Stimulated activated CD4-positive, alpha-beta T cell treated with anti-CD3 and anti-CD28 coated beads, Interleukin-1b, Interleukin-23, amount 100 ng/mL, for 24 hours (primary cell): ENCODE measurements around the gene ARHGEF33.

Experiments
- DNase-seq, 4 experiments: peaks; one replicate each; pipeline ENCODE4 v3.0.0-alpha.2; 2020; ENCODE audit warnings: low read depth in 4 of 4, low spot score in 1 of 4

Gene ARHGEF33

GRCh38 chr2:38889575-38889974, at the start of gene ARHGEF33:
Gene ARHGEF33 (plus strand): TSS chr2:38889875. CDS start chr2:38919448, 29,573 bp downstream.
- DNase-seq: no peak

- DNase-seq: no peak
Observed at GRCh38 chr2:38850045-38850444, 39.6 kb upstream of the ARHGEF33 start.

GRCh38 chr2:38856165-38856564, 33.5 kb upstream of the ARHGEF33 start:
- DNase-seq: no peak

GRCh38 chr2:38862476-38862875, 27.2 kb upstream of the ARHGEF33 start:
- DNase-seq: no peak

- no peak for DNase-seq
Observed at GRCh38 chr2:38863061-38863695, 26.5 kb upstream of the ARHGEF33 start.

GRCh38 chr2:38866773-38867443, 22.8 kb upstream of the ARHGEF33 start:
- no peak for DNase-seq

GRCh38 chr2:38871432-38871831, 18.2 kb upstream of the ARHGEF33 start:
- DNase-seq: no peak

GRCh38 chr2:38873763-38874162, 15.9 kb upstream of the ARHGEF33 start:
- DNase-seq: no peak

- DNase-seq: peak in 1 of 4 experiments; percentile 0
Observed at GRCh38 chr2:38875227-38875575, 14.5 kb upstream of the ARHGEF33 start.

GRCh38 chr2:38875576-38876367, 13.9 kb upstream of the ARHGEF33 start, which contains the start of the genes DHX57 and MORN2:
Gene DHX57 (minus strand): TSS chr2:38875934. CDS start chr2:38868405, 7,529 bp downstream.
Gene MORN2 (plus strand): TSS chr2:38875976.
- peak; percentile 54 to 77 (median 68) for DNase-seq

GRCh38 chr2:38876407-38876806, 13.3 kb upstream of the ARHGEF33 start:
- DNase-seq: no peak

GRCh38 chr2:38886063-38886462, 3.6 kb upstream of the ARHGEF33 start:
- DNase-seq: no peak

- no peak for DNase-seq
Observed at GRCh38 chr2:38887347-38887746, 2.3 kb upstream of the ARHGEF33 start.

GRCh38 chr2:38887902-38888554, 1.6 kb upstream of the ARHGEF33 start:
- DNase-seq: no peak

GRCh38 chr2:38889045-38889444, 630 bp upstream of the ARHGEF33 start:
- DNase-seq: no peak

GRCh38 chr2:38892819-38893218, 3.1 kb downstream of the ARHGEF33 start:
- DNase-seq: no peak

GRCh38 chr2:38898256-38898655, 8.6 kb downstream of the ARHGEF33 start:
- DNase-seq: no peak

GRCh38 chr2:38900726-38901125, 11.1 kb downstream of the ARHGEF33 start:
- DNase-seq: no peak

GRCh38 chr2:38905251-38905650, 15.6 kb downstream of the ARHGEF33 start:
- DNase-seq: no peak

GRCh38 chr2:38907242-38907641, 17.6 kb downstream of the ARHGEF33 start:
- no peak for DNase-seq
